Measurements from ENCODE around the gene ZNF446.
"Not testable (repeated sequence)": the region's sequence is repeated elsewhere in the genome, so short reads cannot be mapped to it uniquely, and the experiment has no call there.

Gene ZNF446

GRCh38 chr19:58475714-58476497 lies at the start of gene ZNF446:
Gene ZNF446 (plus strand): TSS chr19:58476352. CDS start chr19:58477219, 867 bp downstream.
- FAIRE-seq: no peak
- TF ChIP-seq CTCF (IDR thresholded peaks at IDR 0.05; ENCODE audit: insufficient read depth, missing control alignments): no peak
- peak; percentile 79 for DNase-seq (ENCODE audit: insufficient read length, low spot score)

- no peak for TF ChIP-seq CTCF (IDR thresholded peaks at IDR 0.05; ENCODE audit: insufficient read depth, missing control alignments)
- no peak for DNase-seq (ENCODE audit: insufficient read length, low spot score)
- FAIRE-seq: no peak
Measured at GRCh38 chr19:58428617-58429016, 47.5 kb upstream of the ZNF446 start.

- no peak for FAIRE-seq
- no peak for TF ChIP-seq CTCF (IDR thresholded peaks at IDR 0.05; ENCODE audit: insufficient read depth, missing control alignments)
- no peak for DNase-seq (ENCODE audit: insufficient read length, low spot score)
Measured at GRCh38 chr19:58429745-58430144, 46.4 kb upstream of the ZNF446 start.

- FAIRE-seq (no peak), DNase-seq (ENCODE audit: insufficient read length, low spot score) (no peak)
- no peak for TF ChIP-seq CTCF (IDR thresholded peaks at IDR 0.05; ENCODE audit: insufficient read depth, missing control alignments)
Measured at GRCh38 chr19:58434217-58434616, 41.9 kb upstream of the ZNF446 start.

- DNase-seq (ENCODE audit: insufficient read length, low spot score): peak; percentile 79
- no peak for FAIRE-seq
- TF ChIP-seq CTCF (IDR thresholded peaks at IDR 0.05; ENCODE audit: insufficient read depth, missing control alignments): no peak
Measured at GRCh38 chr19:58439576-58440554, 36.3 kb upstream of the ZNF446 start, which contains the start of gene ZNF132. Gene ZNF132 (minus strand): TSS chr19:58440153. CDS start chr19:58439821, 332 bp downstream.

- DNase-seq (ENCODE audit: insufficient read length, low spot score) (no peak), FAIRE-seq (no peak)
- TF ChIP-seq CTCF (IDR thresholded peaks at IDR 0.05; ENCODE audit: insufficient read depth, missing control alignments): no peak
Measured at GRCh38 chr19:58440556-58440955, 35.6 kb upstream of the ZNF446 start.

GRCh38 chr19:58442986-58443385 lies 33.2 kb upstream of the ZNF446 start:
- FAIRE-seq: not testable (repeated sequence)

GRCh38 chr19:58448860-58449259 lies 27.3 kb upstream of the ZNF446 start:
- not testable (repeated sequence) for FAIRE-seq; DNase-seq (ENCODE audit: insufficient read length, low spot score)

More at GRCh38 chr19:58442986-58443385, 33.2 kb upstream of the ZNF446 start:
- DNase-seq (ENCODE audit: insufficient read length, low spot score): not testable (repeated sequence)

GRCh38 chr19:58449980-58450379 lies 26.2 kb upstream of the ZNF446 start:
- not testable (repeated sequence) for DNase-seq (ENCODE audit: insufficient read length, low spot score); FAIRE-seq

Measured in D721Med (cell line).